Measurements from ENCODE around the gene CHD6.
A peak's percentile ranks its signal among the peaks of the same experiment; 100 is the strongest.

The CHD6 gene

GRCh38 chr20:41390889-41391288, 227.3 kb downstream of the CHD6 start:
- DNase-seq, result no peak

GRCh38 chr20:41387444-41387851, 230.7 kb downstream of the CHD6 start:
- DNase-seq, result no peak

- DNase-seq, result no peak
These were observed 231.4 kb downstream of the CHD6 start for GRCh38 chr20:41386502-41387427.

GRCh38 chr20:41382791-41383305, 235.3 kb downstream of the CHD6 start:
- no peak for DNase-seq

GRCh38 chr20:41380551-41381193, 237.5 kb downstream of the CHD6 start:
- DNase-seq, result no peak

- no peak for DNase-seq
These were observed 238.6 kb downstream of the CHD6 start for GRCh38 chr20:41379551-41379950.

- no peak for DNase-seq
These were observed 240.9 kb downstream of the CHD6 start for GRCh38 chr20:41377275-41377674.

GRCh38 chr20:41376349-41376748, 241.8 kb downstream of the CHD6 start:
- no peak for DNase-seq

- DNase-seq, result no peak
These were observed 242.3 kb downstream of the CHD6 start for GRCh38 chr20:41375846-41376245.

- no peak for DNase-seq
These were observed 244.0 kb downstream of the CHD6 start for GRCh38 chr20:41373931-41374920.

GRCh38 chr20:41373251-41373783, 244.9 kb downstream of the CHD6 start:
- peak; percentile 43 for DNase-seq

- no peak for DNase-seq
These were observed 246.8 kb downstream of the CHD6 start for GRCh38 chr20:41371371-41371770.

GRCh38 chr20:41370176-41370575, 248.0 kb downstream of the CHD6 start:
- DNase-seq, result no peak

GRCh38 chr20:41369673-41370072, 248.5 kb downstream of the CHD6 start:
- no peak for DNase-seq

GRCh38 chr20:41367956-41368355, 250.2 kb downstream of the CHD6 start:
- DNase-seq, result no peak

- no peak for DNase-seq
These were observed 250.8 kb downstream of the CHD6 start for GRCh38 chr20:41367393-41367695.

GRCh38 chr20:41366546-41367392, 251.4 kb downstream of the CHD6 start, which contains the start of gene EMILIN3:
Gene EMILIN3 (minus strand): TSS chr20:41366818. CDS start chr20:41366634, 184 bp downstream.
- DNase-seq, result peak; percentile 15

GRCh38 chr20:41365777-41366545, 252.2 kb downstream of the CHD6 start:
- DNase-seq, result peak; percentile 38

- DNase-seq, result no peak
These were observed 253.0 kb downstream of the CHD6 start for GRCh38 chr20:41364967-41365765.
